Embryonic facial prominence (tissue), 1 donor: ENCODE measurements around the gene CLEC1A.
A peak's percentile ranks its signal among the peaks of the same experiment; 100 is the strongest.

Experiments
- DNase-seq: peaks from one replicate; pipeline ENCODE4 v3.0.0-alpha.2; 2016; ENCODE audit errors: extremely low spot score

CLEC1A gene, protein sequence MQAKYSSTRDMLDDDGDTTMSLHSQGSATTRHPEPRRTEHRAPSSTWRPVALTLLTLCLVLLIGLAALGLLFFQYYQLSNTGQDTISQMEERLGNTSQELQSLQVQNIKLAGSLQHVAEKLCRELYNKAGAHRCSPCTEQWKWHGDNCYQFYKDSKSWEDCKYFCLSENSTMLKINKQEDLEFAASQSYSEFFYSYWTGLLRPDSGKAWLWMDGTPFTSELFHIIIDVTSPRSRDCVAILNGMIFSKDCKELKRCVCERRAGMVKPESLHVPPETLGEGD

GRCh38 chr12:10098791-10099190, at the start of gene CLEC1A:
Gene CLEC1A (minus strand): TSS chr12:10098985. CDS start chr12:10098922, 63 bp downstream.
- no peak for DNase-seq

GRCh38 chr12:10147714-10148403, 49.1 kb upstream of the CLEC1A start:
- no peak for DNase-seq

DNA sequence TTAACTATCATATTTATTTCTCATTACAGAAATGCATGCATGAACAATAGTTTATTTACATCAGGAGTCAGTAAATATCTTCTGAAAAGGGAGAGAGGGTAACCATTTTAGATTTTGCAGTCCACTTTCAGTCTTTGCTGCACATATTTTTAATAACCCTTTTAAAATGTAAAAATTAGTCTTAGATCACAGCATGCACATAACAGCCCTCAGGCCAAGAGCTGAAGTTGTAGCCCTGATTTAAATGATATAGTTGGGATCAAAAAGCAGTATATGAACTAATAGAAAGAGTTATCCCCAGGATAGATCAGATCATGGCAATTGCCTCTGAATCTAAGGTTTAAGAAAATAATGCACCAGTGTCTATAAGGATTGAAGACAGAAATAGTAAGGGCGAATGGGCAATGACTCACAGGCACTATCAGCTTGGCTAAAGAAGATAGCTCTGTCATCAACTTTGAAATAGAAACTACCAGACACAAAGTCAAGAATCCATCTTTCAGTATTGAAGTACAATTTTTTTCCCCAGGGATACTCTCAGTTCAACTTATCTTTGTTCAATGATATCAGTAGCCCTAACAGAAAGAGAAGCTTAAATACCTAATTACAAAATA, 44.3 kb upstream of the CLEC1A start:
- no peak for DNase-seq

DNA sequence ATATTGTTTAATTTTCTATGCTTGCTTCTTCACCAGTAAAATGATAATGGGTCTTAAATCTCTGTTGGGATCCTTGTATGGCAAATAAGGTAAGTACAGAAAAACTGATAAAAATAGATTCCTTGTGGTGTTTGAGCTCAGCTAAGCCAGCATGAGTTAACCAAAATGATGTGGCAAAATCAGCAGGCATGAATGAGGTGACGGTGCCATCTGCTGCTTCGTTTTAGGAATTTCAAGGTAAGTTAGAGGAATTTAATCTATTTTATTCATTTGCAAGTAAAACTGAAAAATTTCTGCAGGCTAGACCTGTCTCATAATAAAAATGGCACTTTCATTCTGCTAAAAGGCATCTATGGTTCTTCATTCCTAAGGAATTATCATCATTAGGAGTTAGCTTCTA, 41.2 kb upstream of the CLEC1A start:
- DNase-seq = peak; percentile 42

GRCh38 chr12:10136637-10137205, 37.9 kb upstream of the CLEC1A start:
- DNase-seq = no peak

- no peak for DNase-seq
Observed at GRCh38 chr12:10135126-10135525, 36.3 kb upstream of the CLEC1A start.

DNA sequence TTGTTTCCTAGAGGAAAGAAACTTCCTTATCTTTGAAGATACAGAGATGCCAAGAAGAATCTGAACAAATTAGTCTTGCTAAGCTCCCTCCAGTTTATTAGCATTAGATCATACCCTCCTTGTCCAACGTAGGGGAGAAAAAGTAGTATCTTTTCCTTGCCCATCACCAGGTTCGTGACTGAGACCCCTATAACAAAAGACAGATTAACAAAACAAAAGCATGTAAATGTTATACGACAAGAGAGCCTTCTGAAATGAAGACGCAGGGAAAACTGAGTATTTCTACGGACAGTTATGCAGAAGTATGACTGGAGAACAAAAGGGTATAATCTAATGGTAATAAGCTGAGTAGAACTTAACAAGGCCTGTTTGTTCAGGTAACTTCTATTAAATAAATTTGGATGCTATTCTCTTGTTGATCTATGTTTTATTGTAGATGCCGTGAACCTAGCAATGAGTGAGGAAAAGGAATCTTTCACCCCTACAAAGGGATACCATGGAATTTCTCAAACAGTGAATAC, 34.1 kb upstream of the CLEC1A start:
- no peak for DNase-seq

- DNase-seq = no peak
Observed at GRCh38 chr12:10131111-10131690, 32.4 kb upstream of the CLEC1A start.

- DNase-seq = no peak
Observed at GRCh38 chr12:10130042-10130441, 31.3 kb upstream of the CLEC1A start, which contains the start of gene CLEC7A. Gene CLEC7A (minus strand): TSS chr12:10130199. CDS start chr12:10130082, 117 bp downstream.

DNA sequence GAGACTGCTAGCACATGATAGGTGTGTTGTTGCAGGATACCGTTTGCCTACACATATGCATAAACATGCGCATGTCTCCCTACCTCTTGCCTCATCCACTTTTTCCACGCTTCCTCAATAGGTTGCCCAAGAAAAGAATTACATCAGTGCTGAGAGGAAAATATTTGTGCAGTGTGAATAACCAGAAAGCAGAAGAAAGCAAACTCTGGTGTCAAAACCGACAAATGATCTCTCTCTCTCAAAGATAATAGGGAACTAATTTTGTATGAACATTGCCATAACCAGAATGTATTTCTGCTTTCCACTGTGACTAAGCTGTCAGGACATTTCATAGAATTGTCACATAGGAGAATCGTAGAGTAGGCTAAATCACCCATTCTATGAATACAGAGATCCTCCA, 29.9 kb upstream of the CLEC1A start:
- DNase-seq = no peak

- no peak for DNase-seq
Observed at GRCh38 chr12:10126413-10126812, 27.6 kb upstream of the CLEC1A start.

- no peak for DNase-seq
Observed at GRCh38 chr12:10122689-10123088, 23.9 kb upstream of the CLEC1A start.

DNA sequence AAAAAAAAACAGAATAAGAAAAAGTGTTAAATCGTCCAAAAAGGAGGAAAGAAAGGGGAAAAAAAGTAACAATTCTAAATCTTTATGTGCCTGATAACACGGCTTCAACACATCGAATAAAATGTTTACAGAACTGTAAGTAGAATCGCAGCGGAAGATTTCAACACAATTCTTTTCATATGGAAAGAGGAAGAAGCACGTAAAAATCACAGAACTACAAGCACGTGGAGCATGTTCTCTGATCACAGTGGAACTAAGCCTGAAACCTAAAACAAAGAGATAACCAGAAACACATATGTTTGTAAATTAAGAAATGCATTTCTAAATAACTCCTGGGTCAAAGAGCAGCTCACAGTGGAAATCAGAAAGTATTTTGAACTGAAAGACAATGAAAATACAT, 22.5 kb upstream of the CLEC1A start:
- no peak for DNase-seq

DNA sequence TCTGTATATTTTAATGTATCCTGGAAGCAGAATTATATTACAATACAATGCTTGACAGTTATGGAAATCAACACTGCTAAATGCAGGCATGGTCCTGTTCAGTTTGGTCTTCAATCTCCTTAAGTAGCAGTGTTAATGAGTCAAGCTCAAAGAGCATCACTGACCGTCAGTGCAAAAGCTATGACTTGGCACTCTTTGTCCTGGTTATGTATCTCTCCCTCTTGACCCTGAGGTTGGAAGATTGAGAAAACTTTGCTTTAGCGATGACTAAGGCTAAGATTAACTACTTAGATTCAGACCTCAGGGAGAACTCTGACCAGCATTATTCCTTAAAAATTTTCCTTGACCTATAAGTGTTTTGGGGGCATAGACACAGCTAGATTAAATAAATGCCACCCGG, 20.3 kb upstream of the CLEC1A start:
- no peak for DNase-seq

DNA sequence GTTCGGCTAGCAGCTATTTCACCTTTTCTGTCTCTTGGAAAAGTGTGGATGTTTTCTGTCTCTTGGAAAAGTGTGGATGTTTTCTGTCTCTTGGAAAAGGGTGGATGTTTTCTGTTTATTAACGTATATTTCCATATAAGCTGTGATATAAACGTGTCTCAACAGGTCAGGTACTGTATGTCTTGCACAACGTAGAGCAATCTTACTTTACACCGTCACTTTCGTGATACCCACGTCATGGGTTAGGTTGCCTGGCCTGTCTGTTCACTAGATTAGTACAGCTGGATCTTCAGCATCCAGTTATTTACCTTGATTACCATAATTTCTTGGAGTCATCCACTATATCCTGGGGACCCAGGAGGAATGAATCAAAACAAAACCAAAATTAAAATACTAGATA, 17.1 kb upstream of the CLEC1A start:
- no peak for DNase-seq

GRCh38 chr12:10115311-10115710, 16.5 kb upstream of the CLEC1A start:
- no peak for DNase-seq

GRCh38 chr12:10113920-10114319, 15.1 kb upstream of the CLEC1A start:
- DNase-seq = no peak

DNA sequence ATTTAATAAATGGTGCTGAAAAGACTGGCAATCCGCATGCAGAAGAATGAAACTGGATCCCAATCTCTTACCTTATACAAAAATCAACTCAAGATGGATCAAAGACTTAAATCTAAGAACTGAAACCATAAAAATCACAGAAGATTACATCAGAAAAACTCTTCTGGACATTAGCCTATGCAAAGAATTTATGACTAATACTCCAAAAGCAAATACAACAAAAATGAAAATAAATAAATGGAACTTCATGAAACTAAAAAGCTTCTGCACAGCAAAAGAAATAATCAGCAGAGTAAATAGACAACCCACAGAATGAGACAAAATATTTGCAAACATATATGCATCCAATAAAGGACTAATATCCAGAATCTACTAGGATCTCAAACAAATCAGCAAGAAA, 14.3 kb upstream of the CLEC1A start:
- DNase-seq = no peak

DNA sequence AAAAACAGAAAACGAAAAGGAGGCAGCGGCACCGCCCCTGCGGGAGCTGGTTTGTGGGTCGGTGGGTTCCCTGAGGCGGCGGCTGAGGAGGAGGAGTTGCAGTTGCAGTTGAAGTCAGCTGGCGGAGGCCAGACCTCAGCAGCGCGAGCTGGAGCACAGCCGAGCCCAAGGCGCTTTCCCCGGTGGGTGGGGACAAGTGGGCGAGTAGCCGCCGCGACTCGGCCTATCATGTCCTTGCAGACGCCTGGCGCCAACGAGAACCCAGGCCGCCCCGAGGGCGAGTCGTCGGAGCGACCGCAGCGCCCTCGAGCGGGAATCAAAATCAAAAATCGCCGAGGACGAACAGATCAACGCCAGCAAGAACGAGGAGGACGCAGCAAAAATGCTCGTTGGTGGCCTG, 12.7 kb upstream of the CLEC1A start:
- no peak for DNase-seq

DNA sequence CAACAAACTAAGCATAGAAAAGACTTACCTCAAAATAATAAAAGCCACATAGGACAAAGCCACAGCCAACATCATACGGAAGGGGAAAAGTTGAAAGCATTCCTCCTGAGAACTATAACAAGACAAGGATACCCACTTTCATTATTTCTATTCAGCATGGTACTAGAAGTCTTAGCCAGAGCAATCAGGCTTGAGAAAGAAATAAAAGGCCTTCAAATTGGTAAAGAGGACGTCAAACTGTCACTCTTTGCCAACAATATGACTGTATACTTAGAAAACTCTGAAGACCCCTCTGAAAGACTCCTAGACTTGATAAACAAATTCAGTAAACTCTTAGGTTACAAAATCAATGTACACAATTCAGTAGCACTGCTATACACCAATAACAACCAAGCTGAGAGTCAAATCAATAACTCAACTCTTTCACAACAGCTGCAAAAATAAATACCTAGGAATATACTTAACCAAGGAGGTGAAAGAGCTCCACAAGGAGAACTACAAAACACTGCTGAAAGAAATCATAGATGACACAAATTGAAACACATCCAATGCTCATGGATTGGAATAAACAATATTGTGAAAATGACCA, 11.6 kb upstream of the CLEC1A start:
- DNase-seq = no peak

- no peak for DNase-seq
Observed at GRCh38 chr12:10102322-10102721, 3.5 kb upstream of the CLEC1A start.
